Middle frontal gyrus (tissue), 1 donor: ENCODE measurements around the gene NPAS3.
A peak's percentile ranks its signal among the peaks of the same experiment; 100 is the strongest.

Experiments used
- DNase-seq: peaks from one replicate; pipeline ENCODE4 v3.0.0-alpha.2; 2015; ENCODE audit warnings: low spot score; ENCODE audit errors: extremely low spot score

NPAS3 gene

DNA sequence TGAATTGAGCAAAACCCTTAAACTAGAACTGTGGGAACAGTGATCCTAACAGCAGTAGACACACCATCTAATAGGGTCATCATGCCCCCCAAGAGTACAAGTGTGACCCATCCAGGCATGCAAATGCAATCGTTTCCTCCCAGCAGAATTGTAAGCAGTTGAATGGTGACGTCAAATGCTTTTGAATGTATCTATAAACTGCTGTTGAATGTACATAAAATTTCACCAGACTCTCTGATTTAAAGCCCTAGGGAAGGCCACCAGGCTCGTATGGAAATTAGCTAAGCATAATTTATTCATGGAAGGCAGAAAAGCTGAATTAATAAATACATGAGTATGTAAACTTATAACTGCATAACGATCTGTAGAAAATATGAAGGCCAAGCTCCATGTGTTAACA, 529.3 kb downstream of the NPAS3 start:
- DNase-seq: no peak

DNA sequence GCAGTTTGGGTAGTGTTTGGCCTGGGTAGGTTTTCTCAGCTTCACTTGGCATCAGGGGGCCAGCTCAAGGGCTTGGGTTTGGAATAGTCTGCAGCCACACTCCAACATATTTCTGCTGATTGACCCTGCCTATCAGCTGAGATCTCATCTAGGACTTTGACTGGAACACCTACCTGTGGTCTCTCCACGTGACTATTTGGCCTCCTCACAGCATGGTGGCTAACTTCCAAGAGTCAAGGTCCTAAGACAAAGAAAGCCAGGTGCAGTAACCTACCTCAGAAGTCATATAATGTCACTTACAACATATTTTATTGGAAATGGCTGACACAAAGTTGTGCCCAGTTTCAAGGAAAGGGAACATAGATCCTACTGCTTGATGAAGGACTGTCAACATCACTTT, 531.2 kb downstream of the NPAS3 start:
- DNase-seq: no peak

DNA sequence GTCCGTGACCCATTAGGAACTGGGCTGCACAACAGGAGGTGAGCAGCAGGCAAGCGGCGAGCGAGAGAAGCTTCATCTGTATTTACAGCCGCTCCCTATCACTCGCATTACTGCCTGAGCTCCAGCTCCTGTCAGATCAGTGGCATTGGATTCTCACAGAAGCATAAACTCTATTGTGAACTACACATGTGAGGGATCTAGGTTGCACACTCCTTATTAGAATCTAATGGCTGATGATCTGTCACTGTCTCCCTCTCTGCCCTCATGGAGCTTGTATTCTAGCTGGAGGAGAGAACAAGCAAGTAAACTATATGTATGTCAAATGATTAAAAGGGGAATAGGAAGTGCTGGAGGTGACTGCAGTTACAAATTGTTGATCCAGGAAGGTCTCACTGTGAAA, 533.1 kb downstream of the NPAS3 start:
- DNase-seq: no peak

DNA sequence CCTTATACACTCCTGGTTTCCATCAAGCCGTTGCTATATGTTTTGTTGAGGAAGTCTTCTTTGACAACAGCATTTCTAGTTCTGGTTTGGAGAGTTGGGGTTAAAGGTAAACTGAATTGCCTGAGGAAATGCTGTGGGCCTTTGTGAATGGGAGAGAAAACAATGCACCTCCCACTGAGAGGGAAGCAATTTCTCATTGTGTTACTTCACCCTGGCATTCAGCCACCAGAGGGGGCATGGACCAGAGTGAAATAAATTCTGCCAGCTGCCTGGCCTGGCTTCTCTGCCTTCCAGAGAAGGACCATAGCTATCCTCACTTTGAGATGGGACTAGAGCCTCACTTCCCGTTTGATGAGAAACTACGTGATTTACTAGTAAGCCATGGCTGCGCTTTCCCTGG, 536.9 kb downstream of the NPAS3 start:
- DNase-seq: peak; percentile 47

DNA sequence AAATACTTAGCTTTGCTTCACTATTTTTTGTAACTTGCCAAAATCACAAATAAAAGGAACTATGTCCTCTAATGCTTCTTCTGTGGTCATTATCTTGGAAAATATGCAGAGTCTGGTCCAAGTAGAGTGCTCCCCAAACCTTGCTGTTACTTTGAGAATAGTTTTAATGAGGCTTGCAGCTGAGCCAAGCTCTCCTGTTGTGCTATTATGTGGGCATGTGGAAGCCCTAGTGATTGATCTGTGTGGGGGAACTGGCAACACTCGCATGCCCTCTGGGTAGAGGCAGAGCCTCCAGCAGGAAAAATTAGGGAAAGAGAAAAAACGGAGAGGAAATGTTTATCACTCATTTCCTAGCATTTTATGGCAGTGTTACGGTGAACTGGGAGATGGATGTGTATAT, 539.1 kb downstream of the NPAS3 start:
- no peak for DNase-seq

DNA sequence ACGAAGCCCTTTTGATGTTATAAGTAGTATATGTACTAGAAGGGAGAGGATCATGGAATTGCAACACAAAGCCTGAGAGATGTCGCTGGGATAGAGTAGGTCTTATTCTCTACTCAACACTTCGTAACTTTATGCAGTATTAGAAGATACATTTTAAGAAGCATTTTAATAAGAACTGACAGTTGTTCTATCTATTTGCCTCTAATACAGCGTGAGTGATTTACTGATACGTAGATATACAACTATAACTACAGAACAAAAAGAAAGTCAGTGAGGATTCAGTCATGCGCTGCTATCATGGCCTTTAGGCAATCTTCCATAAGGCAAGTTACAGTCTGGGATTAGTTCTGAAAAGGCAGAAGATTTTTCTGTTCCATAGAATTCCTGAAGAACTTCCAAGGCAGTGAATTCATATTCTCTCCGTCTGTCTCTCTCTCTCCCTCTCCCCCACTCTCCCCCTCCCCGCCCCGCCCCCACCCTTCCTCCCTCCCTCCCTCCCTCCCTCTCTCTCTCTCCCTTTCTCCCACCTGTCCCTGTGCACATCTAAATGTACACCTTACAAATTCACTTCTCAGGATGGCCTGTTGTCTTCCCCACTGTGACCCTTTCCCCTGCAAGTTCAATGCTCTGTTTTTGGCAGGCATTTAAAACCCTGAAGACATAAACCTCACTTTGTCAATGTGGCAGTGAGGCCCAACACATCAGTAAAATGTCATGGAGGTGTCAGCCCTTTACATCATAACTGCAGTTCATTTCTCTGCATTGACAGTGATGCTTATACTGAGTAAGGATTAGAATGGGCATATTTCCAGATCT, 541.6 kb downstream of the NPAS3 start:
- DNase-seq: no peak

DNA sequence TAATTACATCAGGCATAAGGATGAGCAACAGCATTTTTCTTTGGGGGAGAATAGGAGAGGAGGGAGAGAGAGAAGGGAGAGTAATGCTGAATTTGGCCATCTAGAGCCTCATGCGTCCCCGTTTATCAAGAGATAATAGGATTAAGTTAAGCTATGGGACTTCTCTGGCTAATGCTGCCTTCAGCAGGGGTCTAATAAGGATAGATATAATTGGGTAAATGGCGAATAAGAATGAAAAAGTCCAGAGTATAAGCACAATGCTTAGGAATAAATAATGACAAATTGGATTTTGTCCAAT, 542.2 kb downstream of the NPAS3 start:
- DNase-seq: no peak

DNA sequence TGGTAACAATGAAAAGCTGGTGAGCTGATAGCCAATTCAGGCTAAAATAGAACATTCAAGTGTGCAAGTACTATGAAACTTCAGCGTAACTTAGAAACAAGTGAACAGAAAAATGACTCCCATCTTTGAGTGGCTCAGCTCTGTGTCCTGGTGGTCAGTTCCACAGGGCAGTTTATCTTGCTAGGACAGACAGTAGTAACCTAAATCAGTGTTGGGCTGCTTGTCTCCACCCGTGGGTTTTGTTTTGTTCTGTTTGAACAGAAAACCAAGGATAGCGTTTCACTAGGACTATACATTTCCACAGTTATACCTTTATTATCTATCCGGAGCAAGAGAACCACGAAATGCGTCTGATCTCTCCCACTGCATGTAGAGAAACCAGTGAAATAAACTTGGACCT, 544.4 kb downstream of the NPAS3 start:
- DNase-seq: no peak

DNA sequence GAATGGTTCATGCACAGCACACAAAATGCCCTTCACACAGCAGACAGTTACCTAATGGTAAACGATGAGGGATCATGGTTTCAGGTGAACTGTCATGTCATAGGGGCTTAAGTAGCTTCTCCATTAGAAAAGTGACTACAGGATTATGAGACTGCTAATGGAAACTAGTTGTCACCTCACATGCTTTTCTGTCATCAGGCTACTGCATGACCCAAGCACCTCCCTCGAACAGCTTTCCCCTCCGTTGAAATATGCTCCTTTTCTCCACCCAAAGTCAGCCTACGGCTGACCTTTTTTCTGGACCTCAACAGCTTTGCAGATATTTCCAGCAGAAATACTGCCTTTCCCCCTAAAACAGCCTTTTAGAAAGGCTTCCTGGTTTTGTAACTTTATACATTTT, 544.9 kb downstream of the NPAS3 start:
- no peak for DNase-seq

DNA sequence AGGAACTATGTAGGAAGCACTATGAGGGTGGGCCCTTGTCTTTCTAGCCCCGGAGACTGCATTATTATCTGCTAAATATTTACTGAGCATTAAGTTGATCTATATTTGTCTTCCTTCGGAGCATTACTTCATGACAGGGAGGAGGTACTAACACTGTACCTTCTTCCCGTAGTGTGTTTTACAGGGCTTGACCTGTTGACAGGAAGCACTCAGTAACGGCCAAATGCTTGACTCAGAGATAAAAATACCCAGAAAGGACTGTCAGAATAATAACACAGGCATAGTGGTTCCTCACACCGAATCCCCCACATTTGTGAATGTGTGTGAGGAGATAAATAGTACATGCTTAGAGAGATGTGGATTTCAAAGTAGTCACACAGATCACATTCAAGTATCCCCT, 545.6 kb downstream of the NPAS3 start:
- no peak for DNase-seq

DNA sequence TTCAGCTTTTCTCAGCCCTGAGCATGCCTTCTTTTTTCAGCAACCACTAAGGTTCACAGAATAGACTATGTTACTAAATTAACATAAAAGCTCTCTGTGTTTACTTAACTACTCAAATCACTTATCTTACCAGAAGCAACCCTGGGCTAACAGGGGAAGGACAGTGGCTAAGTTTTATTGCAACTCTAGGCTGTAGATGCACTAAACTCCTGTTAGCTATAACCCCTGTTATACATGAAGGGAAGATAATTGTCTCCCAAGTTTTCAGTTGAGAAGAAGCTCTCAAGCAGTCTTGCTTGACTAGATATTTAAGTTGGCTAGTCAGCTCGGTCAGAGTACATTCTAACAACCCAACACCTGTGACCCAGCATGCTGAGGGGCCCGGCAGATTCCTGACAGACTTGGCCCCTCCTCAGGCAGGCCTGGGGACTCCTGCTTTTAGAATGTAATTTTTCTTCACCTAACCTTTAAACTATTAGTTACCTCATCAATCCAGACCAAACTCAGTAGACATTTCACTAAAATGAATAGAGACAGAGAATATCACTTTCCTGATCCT, 547.7 kb downstream of the NPAS3 start:
- DNase-seq: no peak

DNA sequence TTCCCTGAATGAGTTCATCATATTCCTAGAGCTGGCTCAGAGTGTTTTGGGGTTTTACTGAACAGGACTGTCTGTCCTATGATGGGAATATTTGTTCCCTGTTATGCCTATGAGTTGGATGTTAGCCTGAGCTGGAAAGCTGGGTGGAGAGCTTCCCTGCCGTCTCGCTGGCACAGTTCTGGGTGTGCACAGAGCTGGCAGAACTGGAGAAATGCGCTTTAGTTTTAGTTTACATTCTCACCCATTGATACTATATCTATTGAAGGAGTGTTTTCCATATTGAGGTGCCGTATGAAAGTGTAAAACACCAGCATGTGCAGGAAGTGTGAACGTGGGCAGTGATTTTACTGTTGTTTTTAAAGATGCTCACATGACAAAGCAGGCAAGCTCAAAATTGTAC, 549.9 kb downstream of the NPAS3 start:
- DNase-seq: no peak

DNA sequence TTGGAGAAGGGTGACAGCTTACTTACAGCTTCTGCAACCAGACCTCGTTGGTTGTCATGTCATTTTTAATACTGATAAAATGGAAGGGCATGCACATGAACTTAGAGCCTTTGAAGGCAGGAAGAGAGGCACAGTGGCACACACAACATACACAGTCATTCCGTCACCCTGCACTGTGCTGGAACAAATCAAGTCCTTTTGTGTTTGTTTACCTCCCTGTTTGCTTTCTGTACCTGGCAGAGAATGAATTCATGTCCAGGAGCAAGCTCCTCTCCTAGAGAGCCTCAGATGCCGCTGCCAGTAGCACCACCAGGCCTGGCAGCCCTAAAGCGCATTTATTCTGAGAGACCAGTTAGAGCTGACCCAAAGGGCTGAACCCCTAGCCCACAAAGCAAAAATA, 551.9 kb downstream of the NPAS3 start:
- DNase-seq: no peak

DNA sequence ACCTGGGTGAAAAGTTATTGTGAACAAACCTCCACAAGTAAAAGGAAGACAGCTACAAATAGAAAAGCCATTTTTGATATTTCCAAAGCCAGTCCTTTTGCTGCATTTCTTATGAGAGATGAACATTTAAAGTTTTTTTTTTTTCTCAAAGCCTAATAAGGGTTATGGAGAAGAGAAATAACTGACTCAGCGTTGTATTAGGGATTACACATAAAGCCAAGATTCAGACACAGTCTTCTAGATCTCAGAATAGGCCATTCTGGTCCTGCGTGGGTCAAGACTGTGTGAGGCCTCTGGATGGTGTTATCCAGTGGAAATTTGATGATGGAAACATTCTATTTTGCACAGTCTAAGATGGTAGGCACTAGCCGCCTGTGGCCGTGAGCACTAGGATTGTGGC, 552.4 kb downstream of the NPAS3 start:
- DNase-seq: no peak

DNA sequence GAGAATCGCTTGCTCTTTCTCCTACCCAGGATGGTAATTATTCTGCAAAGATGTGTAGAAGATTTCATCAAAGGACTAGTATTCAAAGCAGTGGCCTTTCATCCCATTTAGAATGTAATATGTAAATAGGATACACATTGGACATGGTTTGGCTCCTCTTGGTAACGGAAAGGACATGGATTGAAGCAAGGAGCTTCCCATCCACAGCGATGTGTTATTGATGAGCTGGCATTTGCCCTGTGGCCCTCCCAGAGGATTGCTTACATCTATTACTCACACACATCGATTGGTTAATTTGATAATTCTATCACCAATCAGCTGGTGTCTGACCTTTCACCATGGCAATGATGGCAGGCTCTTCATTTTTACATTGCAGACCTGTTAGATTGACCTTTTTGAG, 553.8 kb downstream of the NPAS3 start:
- no peak for DNase-seq

DNA sequence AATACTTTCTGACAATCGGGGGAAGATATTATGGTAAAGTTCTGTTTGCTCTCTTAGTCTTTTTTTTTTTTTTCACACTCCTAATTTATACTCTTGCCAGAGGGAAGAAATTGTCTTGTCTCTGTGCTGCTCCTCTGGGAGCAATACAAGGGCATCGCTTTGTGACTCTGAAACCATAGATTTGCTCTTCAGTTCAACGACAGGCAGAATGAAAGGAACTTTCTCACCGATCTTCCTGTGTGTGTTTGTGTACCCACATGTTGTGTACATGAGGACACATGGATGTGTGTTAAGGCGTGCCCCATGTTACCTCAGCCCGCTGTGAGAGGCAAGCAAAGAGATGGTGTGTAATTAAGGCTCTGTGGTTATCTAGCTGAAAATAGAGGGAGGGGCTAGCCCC, 554.6 kb downstream of the NPAS3 start:
- DNase-seq: no peak

DNA sequence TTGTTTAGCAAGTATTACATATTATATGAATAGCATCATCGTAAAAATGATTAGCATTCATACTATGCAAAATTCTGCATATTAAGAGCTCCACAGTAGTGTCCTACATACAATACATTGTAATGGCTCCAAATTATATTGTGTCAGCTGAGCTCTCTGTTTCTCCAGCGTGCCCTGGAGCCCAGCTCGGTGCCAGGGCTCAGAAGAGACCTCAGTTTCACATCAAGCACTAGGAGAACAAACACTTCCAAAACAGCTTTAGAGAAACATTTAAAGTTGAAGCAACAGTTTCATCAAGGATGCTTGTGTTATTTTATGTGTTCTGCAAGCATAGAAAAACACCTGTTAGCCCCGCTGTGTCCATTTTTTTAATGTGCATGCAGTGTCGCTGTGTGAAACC, 555.3 kb downstream of the NPAS3 start:
- no peak for DNase-seq

DNA sequence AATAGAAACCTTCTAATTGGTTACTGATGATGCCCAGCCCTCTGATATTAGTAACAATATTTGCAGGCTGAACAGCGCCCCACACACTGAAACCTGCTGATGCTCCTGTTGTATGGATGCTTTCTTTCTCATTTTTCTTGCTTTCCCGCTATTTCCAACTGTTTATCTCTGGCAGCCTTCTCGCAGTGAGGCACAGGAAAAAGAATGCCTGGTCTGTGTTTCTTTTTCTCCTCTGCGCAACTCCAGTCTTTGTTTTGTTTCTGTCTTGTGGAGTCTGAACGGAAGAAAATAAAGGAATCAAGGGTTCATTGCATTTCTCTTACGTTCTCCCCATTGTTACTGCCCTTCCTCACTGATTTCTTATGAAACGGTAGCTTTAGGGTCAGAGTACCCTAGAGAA, 561.0 kb downstream of the NPAS3 start:
- DNase-seq: no peak

DNA sequence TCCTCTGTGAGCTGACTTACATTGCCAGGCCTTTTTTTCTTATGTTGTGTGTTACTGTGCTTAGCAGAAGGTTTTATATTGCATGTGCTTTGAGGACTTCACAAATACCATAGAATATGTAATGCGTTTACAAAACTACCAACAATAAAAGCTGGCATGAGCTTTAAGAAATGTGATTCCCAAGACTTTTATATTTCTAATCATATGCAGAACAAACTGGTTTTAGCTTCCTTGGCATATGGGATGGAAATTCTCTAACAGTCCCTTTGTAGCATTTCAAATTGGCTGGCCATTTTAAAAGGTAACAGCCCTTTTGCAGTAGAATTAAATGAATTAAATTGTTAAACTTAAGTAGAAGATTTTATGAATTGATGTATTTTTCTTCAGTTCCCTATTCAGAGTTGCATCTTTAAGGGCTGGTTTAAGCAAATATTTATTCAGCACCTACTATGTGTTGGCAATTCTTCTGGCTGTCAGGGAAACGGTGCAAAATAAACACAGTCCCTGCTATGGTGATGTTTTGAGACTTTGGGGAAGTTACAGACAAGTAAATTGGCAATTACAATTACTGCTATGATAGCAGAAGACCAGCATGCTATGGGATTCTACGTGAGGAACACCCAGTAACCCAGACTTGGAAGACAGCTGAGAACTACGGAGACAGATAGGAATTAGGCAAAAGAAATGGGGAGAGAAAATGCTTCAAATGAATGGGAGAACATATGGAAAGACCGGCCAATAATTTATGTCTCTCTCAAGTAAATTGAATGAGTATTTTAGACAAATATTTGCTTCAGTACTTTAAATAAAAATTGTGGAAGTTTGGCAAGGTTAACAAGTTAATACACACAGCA, 565.8 kb downstream of the NPAS3 start:
- no peak for DNase-seq

DNA sequence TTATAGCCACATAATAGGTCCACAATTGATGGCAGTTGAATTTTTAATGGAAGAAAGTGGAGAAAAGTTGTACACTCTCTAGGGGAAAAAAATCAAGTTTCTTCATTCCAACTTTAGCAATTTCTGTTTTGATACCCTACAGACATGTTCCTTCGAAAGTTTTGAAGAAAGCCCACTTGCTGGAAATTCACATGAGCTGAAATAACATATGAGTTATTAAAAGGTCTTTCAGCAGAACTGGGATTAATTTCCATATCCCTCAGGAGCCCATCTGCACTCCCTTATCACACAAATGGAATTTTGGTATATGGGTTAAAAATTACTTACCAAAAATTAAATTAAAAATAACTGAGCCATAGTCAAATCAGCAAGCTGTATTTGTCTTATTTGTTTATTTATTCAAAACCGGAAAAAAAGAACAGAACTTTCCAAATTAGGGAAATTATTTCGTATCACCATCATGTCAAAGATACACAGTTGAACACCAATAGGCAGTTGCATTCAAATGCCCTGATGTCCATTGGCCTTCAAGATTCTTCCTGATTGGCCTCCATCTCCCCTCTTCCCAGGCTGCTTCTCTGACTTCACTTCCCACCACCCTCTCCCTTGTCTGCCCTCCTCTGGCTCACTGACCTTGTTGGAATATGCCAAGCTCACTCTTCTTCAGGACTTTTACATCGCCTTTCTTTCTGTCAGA, 566.7 kb downstream of the NPAS3 start:
- no peak for DNase-seq

DNA sequence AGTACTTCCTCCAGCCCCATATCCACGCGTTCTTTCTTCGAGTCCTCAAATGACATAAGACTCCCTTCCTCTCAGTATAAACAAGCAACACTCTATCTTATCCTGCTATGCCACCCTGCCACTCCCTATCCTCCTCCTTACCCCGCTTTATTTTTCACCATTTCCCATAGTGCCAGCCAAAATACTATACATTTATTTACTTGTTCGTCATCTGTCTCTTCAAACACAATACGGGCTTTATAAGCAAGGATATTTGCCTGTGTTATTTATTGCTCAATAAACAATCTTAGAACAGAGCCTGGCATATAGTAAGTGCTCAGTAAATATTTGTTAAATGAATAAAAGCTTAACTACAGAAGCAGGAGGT, 567.3 kb downstream of the NPAS3 start:
- DNase-seq: no peak
